T-helper 17 cell (primary cell): ENCODE results near the gene POLD2. TPM values are rescaled to one million over a fixed set of nuclear protein-coding genes. Genes with fewer than 3 reads are reported as not detected.

ENCODE experiments used
- ATAC-seq: fragments of 150-1000 bp; cut with Tn5 transposase; 2 replicates; pipeline ENCODE4 v1.10.0; 2021; ENCODE audit warnings: mild to moderate bottlenecking, moderate library complexity
- DNase-seq, 3 donors: peaks; one replicate each; pipeline versions ENCODE4 v3.0.0 to v3.0.0-alpha.2; 2020 to 2021
- H3K9me3 ChIP-seq: one replicate; pipeline ENCODE4 v1.7.0; 2013; ENCODE audit warnings: low read length, mild to moderate bottlenecking; ENCODE audit not compliant: control insufficient read depth, poor library complexity, severe bottlenecking
- H3K27ac Mint-ChIP-seq: one replicate; pipeline ENCODE4 v1.8.0; 2022; ENCODE audit warnings: mild to moderate bottlenecking, moderate library complexity, mixed read lengths
- H3K27me3 Mint-ChIP-seq: one replicate; pipeline ENCODE4 v1.8.0; 2022; ENCODE audit warnings: mixed read lengths
- H3K36me3 Mint-ChIP-seq: one replicate; pipeline ENCODE4 v1.8.0; 2022; ENCODE audit warnings: low read depth, mixed read lengths
- H3K4me1 Mint-ChIP-seq: one replicate; pipeline ENCODE4 v1.8.0; 2022; ENCODE audit warnings: mild to moderate bottlenecking, mixed read lengths
- H3K4me3 Mint-ChIP-seq: one replicate; pipeline ENCODE4 v1.8.0; 2022; ENCODE audit warnings: mild to moderate bottlenecking, moderate library complexity, mixed read lengths
- total RNA-seq, 4 donors: library from RNA in 2 of 4; stranded (reverse) in 2 of 4; gene quantifications; one replicate each; pipeline ENCODE4 v1.2.3 and lab custom pipeline; 2022 to 2026

Gene POLD2
- total RNA-seq, 2 donors from 2014 or later, result 46.3 to 53.3 TPM

DNA sequence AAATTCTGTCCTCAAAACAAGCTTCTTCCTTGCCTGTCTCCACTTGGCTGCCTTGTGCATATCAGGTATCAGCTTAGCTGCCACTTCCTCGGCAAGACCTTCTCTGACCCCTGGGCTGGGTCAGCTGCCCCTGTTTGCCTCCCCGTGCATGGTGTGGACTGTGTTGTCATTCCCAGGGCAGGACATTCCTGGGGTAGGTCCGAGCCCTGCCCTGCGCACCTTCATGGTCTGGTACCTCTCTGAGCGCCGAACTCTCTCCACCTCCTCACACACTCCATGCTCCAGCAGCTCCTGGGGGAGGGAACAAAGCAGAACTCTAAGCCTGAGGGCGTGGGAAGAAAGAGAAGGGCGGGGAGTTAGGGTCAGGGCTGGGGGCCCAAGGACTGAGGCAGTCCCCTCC lies 44.8 kb downstream of the POLD2 start:
- peaks cover 6% of the 10 kb centered on the region for H3K36me3 Mint-ChIP-seq
- peak overlapping the region; percentile 31 for H3K4me3 Mint-ChIP-seq
- no peaks in the 10 kb centered on the region for H3K9me3 ChIP-seq
- no peak overlapping the region for H3K27ac Mint-ChIP-seq
- ATAC-seq (no peak), DNase-seq (no peak)
- peaks cover 9% of the 10 kb centered on the region for H3K4me1 Mint-ChIP-seq
- no peaks in the 10 kb centered on the region for H3K27me3 Mint-ChIP-seq

DNA sequence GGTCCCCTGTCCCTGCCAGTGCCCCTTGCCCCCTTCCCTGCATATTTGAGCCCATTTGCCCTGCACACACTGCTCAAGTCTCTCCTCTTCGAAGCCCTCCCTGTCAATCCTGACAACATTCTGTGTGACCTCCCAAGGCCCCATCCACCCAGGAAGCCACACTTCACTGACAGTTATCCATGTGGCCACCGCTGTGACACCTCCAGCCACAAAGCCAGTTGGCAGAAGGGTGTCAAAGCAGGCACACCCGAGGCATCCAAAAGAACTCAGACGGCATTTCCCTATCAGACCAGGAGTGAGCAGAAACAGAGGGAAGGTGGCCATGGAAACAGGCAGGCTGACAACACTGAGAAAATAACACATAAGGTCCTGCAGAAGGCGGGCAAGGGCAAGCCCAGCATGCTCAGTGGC lies 45.7 kb downstream of the POLD2 start:
- Mint-ChIP-seq H3K27me3 (no peaks in the 10 kb centered on the region), H3K36me3 (peaks cover 6% of the 10 kb centered on the region)
- DNase-seq, result no peak

DNA sequence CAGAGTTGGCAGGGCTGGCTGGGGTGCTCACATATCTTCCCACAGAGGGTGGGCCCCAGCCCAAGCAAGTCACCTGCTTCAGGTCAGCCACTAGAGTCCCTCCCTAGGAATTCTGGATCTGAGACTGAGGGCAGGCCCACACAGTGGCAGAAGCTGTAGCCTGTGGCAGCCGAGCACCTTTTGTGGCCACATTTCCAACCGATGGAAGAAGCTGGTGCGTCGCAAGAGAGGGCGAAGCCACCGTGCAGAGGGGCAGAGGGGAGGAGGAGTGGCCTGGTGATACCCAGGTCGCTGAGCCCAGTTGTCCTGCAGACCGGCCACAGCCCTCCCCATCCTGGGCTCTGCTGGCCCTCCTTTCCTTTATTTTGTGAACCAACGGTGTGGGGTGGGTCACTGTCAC lies 46.3 kb downstream of the POLD2 start:
- no peaks in the 10 kb centered on the region for H3K9me3 ChIP-seq
- peaks cover 6% of the 10 kb centered on the region for H3K36me3 Mint-ChIP-seq
- ATAC-seq (no peak), DNase-seq (no peak)
- H3K4me3 Mint-ChIP-seq, result no peak overlapping the region
- no peaks in the 10 kb centered on the region for H3K27me3 Mint-ChIP-seq
- H3K27ac Mint-ChIP-seq, result peak overlapping the region; percentile 70
- H3K4me1 Mint-ChIP-seq, result peaks cover 16% of the 10 kb centered on the region

More for the DNA sequence above, 45.7 kb downstream of the POLD2 start:
- peak overlapping the region; percentile 70 for H3K27ac Mint-ChIP-seq
- H3K4me3 Mint-ChIP-seq, result no peak overlapping the region
- ATAC-seq, result no peak
- peaks cover 10% of the 10 kb centered on the region for H3K4me1 Mint-ChIP-seq
- no peaks in the 10 kb centered on the region for H3K9me3 ChIP-seq

GRCh38 chr7:44076101-44076895 lies 47.0 kb downstream of the POLD2 start:
- DNase-seq (no peak), ATAC-seq (no peak)
- H3K9me3 ChIP-seq, result no peaks in the 10 kb centered on the region
- Mint-ChIP-seq H3K27me3 (no peaks in the 10 kb centered on the region), H3K4me3 (no peak overlapping the region), H3K36me3 (peaks cover 6% of the 10 kb centered on the region), H3K27ac (no peak overlapping the region), H3K4me1 (peaks cover 14% of the 10 kb centered on the region)

DNA sequence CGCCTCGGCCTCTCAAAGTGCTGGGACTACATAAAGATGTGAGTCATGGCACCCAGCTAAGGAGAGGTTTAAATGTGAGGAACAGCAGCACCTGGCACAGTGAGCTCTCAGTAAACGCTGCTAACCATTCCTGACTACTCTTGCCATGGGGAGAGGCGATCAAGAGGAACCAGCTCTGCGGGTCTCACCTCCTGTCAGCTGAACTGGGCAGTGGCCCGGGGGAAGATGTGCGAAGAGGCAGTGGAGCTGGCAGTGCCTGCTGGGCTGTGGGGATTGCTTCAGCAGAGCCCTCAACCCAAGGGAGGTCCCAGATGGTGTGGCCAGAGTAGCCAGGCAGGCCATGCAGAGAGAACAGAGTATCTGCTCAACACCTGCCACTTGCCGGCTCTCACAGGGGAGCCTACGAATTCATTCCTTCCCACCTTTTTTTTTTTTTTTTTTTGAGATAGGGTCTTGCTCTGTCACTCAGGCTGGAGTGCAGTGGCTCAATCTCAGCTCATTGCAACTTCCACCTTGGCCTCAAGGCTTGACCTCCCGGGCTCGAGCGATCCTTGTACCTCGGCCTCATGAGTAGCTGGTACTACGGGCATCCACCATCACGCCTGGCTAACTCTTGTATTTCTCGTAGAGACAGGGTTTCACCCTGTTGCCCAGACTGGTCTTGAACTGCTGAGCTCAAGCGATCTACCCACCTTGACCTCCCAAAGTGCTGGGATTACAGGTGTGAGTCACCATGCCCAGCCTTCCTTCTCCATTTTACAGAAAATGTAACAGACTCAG lies 47.9 kb downstream of the POLD2 start:
- H3K36me3 Mint-ChIP-seq, result peaks cover 6% of the 10 kb centered on the region
- no peaks in the 10 kb centered on the region for H3K9me3 ChIP-seq
- DNase-seq (no peak), ATAC-seq (no peak)
- H3K27ac Mint-ChIP-seq, result peak overlapping the region; percentile 27
- H3K4me1 Mint-ChIP-seq, result peaks cover 9% of the 10 kb centered on the region
- H3K4me3 Mint-ChIP-seq, result no peak overlapping the region
- H3K27me3 Mint-ChIP-seq, result no peaks in the 10 kb centered on the region

DNA sequence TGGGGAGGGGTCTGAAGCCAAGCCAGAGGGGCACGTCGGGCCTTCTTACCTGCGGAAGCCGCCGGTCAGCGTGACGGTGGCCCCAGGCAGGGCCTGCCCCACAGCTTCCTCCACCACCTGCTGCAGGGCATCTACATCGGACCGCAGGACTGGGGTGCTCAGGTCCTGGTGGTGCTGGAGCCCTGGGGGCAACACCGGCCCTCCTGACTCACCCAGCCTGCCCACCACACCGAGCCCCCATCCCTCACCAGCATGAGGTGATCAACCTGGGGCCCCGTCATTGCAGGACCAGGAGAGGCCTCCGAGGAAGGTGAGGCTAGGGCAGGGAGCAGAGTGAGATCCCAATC lies 49.0 kb downstream of the POLD2 start:
- no peaks in the 10 kb centered on the region for H3K27me3 Mint-ChIP-seq
- peak overlapping the region; percentile 27 for H3K27ac Mint-ChIP-seq
- DNase-seq (peak in 1 of 3 donors; percentile 8), ATAC-seq (peak; percentile 21)
- H3K4me3 Mint-ChIP-seq, result no peak overlapping the region
- H3K4me1 Mint-ChIP-seq, result peaks cover 11% of the 10 kb centered on the region
- H3K36me3 Mint-ChIP-seq, result peaks cover 8% of the 10 kb centered on the region
- H3K9me3 ChIP-seq, result no peaks in the 10 kb centered on the region

- Mint-ChIP-seq H3K36me3 (peaks cover 8% of the 10 kb centered on the region), H3K4me1 (peaks cover 11% of the 10 kb centered on the region), H3K27me3 (no peaks in the 10 kb centered on the region), H3K27ac (peak overlapping the region; percentile 27), H3K4me3 (no peak overlapping the region)
- ATAC-seq (peak; percentile 81), DNase-seq (no peak)
- no peaks in the 10 kb centered on the region for H3K9me3 ChIP-seq
These were observed 49.5 kb downstream of the POLD2 start for GRCh38 chr7:44073664-44074348.

DNA sequence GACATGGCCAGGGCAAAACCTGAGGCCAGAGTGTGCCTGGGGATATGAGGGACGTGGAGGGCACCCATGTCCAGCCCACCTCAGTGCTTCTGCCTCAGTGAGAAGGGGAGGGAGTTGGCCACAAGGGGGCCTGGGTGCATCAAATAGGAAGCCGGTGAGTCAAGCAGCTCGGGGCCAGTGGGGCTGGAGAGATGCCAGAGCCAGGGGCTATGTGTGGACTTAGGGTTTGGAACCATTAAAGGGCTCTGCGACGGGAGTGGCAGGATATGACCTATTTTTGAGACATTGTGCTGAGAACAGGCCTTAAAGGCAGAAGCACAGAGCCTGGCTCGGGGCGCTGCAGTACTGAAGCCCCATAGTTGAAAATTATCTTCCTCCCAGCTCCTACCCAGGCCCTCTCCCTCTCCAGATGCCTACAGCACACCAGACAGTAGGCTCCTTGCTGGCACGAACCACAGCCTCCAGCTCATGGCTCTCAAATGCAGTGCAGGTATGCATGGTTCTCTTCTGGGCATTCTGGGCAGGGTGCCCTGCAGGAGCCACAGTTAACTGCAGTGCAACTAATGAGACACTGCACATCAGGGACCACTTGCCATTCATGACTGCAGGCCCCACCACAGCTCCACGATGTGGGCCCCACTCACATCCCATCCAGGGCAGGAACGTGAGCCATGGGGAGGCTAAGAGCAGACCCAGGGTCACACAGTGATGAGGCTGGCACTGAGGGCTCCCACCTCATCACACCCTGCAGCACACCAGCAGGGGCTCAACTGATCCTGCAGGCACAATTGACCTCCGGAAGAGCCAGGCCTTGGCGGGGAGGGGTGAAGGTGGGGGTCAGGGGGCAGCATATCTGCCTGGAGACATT lies 50.8 kb downstream of the POLD2 start:
- peaks cover 3% of the 10 kb centered on the region for H3K36me3 Mint-ChIP-seq
- DNase-seq (no peak), ATAC-seq (peak; percentile 48)
- H3K9me3 ChIP-seq, result no peaks in the 10 kb centered on the region
- no peaks in the 10 kb centered on the region for H3K27me3 Mint-ChIP-seq
- H3K4me1 Mint-ChIP-seq, result peaks cover 13% of the 10 kb centered on the region
- peak overlapping the region; percentile 19 for H3K27ac Mint-ChIP-seq
- no peak overlapping the region for H3K4me3 Mint-ChIP-seq

GRCh38 chr7:44071726-44072363 lies 51.5 kb downstream of the POLD2 start:
- H3K36me3 Mint-ChIP-seq, result peaks cover 2% of the 10 kb centered on the region
- DNase-seq (no peak), ATAC-seq (no peak)
- no peaks in the 10 kb centered on the region for H3K9me3 ChIP-seq
- no peaks in the 10 kb centered on the region for H3K27me3 Mint-ChIP-seq
- H3K4me1 Mint-ChIP-seq, result peaks cover 13% of the 10 kb centered on the region
- H3K27ac Mint-ChIP-seq, result peak overlapping the region; percentile 19
- no peak overlapping the region for H3K4me3 Mint-ChIP-seq

DNA sequence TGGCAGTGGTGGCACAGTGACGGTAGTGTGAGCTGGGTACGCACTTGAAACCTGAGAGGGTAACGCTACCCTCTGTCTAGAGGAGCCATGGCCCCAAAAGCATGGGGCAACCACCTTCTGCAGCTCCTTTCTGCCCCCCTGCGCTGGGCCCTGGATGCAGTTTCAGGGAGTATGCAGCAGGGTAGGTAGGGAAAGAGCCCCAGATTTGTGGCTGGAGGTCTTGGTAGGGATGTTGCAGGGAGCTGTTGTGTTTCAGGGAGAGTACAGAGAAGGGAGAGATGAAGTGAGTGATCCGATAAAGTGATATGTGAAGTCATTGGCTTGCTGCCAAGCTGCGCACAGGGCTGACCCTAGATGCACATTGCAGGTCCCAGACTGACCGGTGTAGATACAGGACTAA lies 55.3 kb downstream of the POLD2 start:
- H3K9me3 ChIP-seq, result no peaks in the 10 kb centered on the region
- Mint-ChIP-seq H3K27ac (peak overlapping the region; percentile 44), H3K36me3 (peaks cover 2% of the 10 kb centered on the region), H3K4me3 (peak overlapping the region; percentile 45), H3K27me3 (no peaks in the 10 kb centered on the region), H3K4me1 (peaks cover 19% of the 10 kb centered on the region)
- ATAC-seq (no peak), DNase-seq (no peak)

- peaks cover 14% of the 10 kb centered on the region for H3K4me1 Mint-ChIP-seq
- H3K4me3 Mint-ChIP-seq, result no peak overlapping the region
- peak overlapping the region; percentile 62 for H3K27ac Mint-ChIP-seq
- DNase-seq, result no peak
- no peak for ATAC-seq
- H3K36me3 Mint-ChIP-seq, result peaks cover 2% of the 10 kb centered on the region
- H3K9me3 ChIP-seq, result no peaks in the 10 kb centered on the region
- H3K27me3 Mint-ChIP-seq, result no peaks in the 10 kb centered on the region
These were observed 56.0 kb downstream of the POLD2 start for GRCh38 chr7:44067064-44067951.
